ENCODE results near the gene SELL.
"Not testable (repeated sequence)": the region's sequence is repeated elsewhere in the genome, so short reads cannot be mapped to it uniquely, and the experiment has no call there.

SELL gene

DNA sequence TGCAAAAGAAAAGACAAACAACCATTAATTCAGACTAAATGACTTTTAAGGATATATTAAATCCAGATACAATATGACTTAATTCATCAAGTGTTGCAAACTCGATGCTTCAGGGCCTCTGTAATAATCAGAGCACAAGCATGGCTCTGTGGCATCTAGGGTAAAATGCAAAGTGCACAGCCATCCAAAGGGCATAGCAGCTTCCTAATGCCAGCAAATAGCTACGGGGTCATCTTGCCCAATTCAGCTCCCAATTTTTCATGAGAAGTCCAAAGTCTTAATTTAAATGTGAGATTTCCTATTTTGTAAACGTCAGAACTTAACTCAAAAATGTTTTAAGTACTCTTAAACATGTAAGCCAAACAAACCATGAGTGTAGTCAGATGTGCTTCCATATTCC lies 14.5 kb upstream of the SELL start:
- no peak for DNase-seq (ENCODE audit: low spot score)
- TF ChIP-seq, protein P1, sequence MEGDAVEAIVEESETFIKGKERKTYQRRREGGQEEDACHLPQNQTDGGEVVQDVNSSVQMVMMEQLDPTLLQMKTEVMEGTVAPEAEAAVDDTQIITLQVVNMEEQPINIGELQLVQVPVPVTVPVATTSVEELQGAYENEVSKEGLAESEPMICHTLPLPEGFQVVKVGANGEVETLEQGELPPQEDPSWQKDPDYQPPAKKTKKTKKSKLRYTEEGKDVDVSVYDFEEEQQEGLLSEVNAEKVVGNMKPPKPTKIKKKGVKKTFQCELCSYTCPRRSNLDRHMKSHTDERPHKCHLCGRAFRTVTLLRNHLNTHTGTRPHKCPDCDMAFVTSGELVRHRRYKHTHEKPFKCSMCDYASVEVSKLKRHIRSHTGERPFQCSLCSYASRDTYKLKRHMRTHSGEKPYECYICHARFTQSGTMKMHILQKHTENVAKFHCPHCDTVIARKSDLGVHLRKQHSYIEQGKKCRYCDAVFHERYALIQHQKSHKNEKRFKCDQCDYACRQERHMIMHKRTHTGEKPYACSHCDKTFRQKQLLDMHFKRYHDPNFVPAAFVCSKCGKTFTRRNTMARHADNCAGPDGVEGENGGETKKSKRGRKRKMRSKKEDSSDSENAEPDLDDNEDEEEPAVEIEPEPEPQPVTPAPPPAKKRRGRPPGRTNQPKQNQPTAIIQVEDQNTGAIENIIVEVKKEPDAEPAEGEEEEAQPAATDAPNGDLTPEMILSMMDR (IDR thresholded peaks at IDR 0.05; ENCODE audit: extremely low read depth, missing control alignments) = no peak

DNA sequence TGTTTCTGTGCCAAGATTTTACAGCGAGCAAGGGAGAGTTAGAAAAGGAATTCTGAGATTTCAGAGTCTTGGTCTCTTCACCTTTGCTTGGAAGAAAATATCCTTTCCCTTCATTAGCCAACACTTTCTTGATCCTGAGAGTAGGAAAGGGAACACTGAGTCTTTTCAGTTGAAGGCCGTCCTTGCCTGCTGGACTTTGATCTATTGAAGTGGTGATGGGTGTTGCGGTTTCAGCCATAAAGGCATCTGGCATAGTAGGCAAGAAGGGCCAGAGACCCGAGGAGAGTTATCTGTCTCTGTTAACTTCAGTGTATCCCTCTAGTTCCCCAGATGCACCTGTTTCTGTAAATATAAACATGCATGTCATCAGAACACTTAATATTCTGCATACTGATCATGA lies 12.7 kb upstream of the SELL start:
- no peak for DNase-seq (ENCODE audit: low spot score)
- TF ChIP-seq, protein P1 (IDR thresholded peaks at IDR 0.05; ENCODE audit: extremely low read depth, missing control alignments) = no peak

DNA sequence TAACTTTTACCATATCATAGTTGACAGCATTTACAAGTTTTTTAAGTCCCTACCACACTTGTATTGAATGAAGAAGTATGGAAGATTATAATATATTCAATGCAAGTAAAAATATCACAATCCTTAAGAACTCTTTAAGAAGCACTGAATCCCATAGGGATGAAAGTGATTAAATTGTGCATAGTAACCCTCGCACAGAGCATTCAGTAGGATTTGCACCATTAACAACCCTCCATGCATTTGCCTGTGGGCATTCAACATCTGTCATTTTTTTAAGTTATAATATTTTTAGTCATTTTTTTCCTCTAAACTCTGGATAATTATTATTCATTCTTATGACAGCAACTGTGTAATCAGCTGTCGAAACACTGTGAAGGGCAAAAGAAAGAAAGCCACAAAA lies 12.3 kb upstream of the SELL start:
- no peak for DNase-seq (ENCODE audit: low spot score)
- TF ChIP-seq, protein P1 (IDR thresholded peaks at IDR 0.05; ENCODE audit: extremely low read depth, missing control alignments) = no peak

DNA sequence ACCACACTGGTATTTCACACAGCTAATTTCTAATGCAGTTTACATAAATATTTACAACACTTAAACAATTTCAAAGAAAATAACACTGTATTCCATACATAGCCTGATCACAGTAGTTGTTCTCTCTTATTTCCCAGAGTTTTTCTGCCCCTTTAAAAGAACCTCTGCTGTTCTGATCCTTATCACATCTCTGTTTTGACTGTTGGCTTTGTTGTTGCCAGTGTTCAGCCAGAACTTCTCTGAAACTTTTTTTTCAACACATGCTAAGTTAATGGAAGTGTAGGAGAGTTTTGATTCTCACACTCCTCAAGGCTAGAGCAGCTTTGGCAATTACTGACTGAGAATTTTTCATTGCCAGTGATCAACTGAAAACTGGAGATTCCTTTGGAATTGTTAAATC lies 11.4 kb upstream of the SELL start:
- TF ChIP-seq, protein P1 (IDR thresholded peaks at IDR 0.05; ENCODE audit: extremely low read depth, missing control alignments) = no peak
- no peak for DNase-seq (ENCODE audit: low spot score)

DNA sequence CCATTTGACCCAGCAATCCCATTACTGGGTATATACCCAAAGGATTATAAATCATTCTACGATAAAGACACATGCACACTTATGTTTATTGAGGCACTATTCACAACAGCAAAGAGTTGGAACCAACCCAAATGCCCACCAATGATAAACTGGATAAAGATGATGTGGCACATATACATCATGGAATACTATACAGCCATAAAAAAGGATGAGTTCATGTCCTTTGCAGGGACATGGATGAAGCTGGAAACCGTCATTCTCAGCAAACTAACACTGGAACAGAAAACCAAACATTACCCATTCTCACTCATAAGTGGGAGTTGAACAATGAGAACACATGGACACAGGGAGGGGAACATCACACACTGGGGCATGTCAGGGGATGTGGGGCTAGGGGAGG lies 3.7 kb upstream of the SELL start:
- not testable (repeated sequence) for DNase-seq (ENCODE audit: low spot score)

DNA sequence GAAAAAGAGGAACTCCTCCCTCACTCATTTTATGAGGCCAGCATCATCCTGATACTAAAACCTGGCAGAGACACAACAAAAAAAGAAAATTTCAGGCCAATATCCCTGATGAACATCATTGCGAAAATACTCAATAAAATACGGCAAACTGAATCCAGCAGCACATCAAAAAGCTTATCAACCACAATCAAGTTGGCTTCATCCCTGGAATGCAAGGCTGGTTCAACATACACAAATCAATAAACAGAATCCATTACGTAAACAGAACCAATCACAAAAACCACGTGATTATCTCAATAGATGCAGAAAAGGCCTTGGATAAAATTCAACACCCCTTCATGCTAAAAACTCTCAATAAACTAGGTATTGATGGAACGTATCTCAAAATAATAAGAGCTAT lies 1.7 kb upstream of the SELL start:
- not testable (repeated sequence) for DNase-seq (ENCODE audit: low spot score)

DNA sequence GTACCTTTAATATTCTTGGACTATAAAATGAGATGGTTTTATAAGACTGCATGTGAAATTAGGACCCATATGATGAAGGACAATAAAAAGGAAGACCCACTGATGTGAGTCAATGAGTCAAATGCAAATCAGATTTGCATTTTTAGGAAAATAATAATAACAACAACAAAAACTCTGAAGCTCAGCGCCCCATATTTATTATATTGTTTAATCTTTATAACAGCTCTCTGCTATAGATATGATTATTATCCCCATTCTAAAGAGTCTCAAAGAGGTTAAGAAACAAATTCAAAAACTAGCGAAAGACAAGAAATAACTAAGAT lies 850 bp upstream of the SELL start:
- TF ChIP-seq, protein P1 (IDR thresholded peaks at IDR 0.05; ENCODE audit: extremely low read depth, missing control alignments) = no peak
- DNase-seq (ENCODE audit: low spot score) = no peak

DNA sequence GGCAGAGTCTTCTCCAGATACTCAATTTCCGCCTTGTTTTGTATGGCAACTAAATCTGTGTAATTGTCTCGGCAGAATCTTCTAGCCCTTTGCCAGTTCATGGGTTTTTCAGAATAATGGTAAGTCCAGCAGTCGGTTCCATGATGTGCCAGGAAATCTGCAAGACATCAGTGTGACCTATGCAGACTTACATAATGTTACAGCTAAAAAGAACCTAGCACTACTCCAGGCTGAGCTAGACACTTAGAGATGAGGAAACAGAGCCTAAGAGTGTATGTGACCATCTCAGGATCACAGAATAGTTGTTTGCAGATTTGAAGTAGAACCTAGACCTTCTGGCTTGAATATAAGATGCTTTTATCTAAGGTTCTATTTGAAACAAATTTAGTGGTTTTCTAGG lies 2.8 kb downstream of the SELL start:
- DNase-seq (ENCODE audit: low spot score) = no peak
- TF ChIP-seq, protein P1 (IDR thresholded peaks at IDR 0.05; ENCODE audit: extremely low read depth, missing control alignments) = no peak
